NCI-H524 (cell line): ENCODE measurements around the gene PCBP3.
"Not testable (repeated sequence)": the region's sequence is repeated elsewhere in the genome, so short reads cannot be mapped to it uniquely, and the experiment has no call there.

Source experiments
- DNase-seq, 2 experiments: peaks; one replicate each; lab custom pipeline; 2025; lab: John Stamatoyannopoulos, UW

The PCBP3 gene

GRCh38 chr21:45875416-45875760 is 231.9 kb downstream of the PCBP3 start:
- no peak for DNase-seq

DNA sequence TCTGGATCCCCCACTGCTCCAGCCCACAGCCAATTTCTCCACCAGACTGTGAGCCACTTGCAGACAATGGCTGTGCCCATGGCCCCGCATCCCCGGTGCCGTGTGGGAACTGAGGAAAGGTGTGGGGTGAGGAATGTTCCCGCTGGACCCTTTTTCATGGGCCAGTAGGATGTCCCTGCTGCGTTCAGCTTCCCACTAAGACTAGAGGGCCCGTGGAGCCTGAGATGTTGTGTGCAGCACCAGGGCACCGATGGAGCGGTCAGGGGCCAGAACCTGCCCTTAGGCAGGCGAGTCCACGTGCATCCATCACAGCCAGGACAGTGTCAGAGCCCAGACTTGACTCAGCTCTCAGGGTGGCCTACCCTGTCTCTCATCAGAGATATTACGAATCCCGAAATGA is 232.4 kb downstream of the PCBP3 start:
- DNase-seq, result no peak

- peak; percentile 81 to 90 for DNase-seq
Observed at GRCh38 chr21:45876381-45877170, 233.1 kb downstream of the PCBP3 start.

DNA sequence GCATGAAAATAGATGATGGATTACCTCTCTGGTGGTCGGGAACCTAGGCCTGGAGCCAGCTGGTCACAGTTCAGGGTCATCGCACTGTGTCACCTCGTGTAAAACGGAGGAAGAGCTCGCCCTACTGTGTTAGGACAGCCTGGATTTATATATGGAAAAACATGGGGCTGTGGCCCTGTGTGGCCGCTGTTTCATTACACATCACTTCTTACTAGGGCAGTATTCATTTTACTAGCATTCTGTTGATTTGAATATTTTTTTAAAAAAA is 233.6 kb downstream of the PCBP3 start:
- DNase-seq, result no peak

DNA sequence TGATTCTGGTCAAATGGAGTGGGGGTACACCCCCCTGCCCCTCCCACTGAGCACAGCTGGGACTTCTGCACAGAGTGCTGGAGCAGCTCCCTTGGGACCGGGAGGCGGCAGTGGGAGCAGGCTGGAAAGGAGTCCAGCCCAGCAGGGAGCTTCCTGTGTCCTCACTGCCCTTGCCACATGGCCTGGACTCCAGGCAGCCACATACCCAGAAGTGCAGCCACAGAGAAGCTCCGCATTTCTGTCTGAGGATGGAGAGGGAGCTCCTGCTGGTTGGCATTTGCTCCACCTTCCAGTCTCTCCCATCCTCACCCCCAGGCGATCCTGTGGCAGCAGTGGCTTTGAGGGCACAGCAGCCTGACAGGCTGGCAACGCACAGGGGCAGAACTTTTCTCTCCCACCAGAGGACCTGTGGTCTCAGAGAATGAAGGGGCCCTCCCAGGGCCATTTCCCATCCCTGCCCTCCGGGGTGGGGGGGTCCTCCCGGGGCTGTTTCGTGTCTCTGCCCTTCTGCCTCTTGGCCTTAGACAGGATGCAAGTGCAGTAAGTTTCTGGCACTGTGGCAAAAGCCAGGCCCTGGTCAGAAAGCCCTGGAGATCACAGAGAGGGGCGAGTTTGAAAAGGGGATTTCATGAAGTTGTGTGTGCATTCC is 234.4 kb downstream of the PCBP3 start:
- DNase-seq, result peak in 1 of 2 experiments; percentile 26

DNA sequence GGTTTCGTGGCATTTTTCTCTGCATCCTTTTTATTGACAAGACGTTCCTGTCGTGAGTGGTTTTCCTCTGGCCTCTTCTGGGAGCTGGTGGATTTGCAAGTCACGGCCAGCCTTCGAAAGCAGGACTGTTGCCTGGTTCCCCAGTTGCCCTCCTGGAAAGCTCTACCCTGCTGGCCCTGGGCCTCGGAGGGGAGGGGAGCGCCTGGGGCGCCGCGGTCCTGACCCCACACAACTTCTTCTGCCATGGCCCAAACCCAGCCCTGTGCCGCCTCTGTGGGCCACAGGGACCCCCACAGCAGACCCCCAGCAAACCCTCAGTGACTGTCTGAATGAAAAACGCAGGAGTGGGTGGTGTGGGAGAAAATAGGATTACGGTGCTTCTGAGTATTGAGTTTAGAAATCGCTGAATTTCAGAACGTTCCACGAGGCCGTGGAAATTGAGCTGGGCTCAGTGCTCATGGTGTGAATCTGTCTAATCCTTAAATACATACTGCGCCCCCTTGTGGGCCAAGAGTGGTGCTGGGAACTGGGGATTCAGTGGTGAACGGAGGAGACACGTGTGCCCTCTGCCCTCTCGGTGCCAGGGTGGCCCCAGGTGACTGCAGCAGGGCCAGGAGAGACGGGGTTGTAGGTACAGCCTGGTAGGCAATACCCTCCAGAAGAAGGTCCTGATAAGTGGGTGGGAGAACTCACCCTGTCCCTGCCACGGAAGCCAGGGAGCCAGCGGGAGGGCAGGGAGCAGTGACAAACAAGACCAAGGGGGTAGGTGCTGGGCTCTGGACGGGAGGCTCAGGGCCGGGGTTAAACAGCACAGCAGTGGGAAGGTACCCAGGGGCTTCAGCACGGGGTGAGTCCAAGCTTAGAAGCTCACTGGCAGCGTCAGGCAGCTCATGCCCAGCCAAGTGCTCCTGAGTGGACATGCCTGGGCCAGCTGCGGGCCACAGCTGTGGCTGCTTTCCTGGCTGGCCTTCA is 236.9 kb downstream of the PCBP3 start:
- peak; percentile 85 to 90 for DNase-seq

- DNase-seq, result no peak
Observed at GRCh38 chr21:45882645-45883044, 239.1 kb downstream of the PCBP3 start.

GRCh38 chr21:45883090-45883489 is 239.6 kb downstream of the PCBP3 start:
- no peak for DNase-seq

DNA sequence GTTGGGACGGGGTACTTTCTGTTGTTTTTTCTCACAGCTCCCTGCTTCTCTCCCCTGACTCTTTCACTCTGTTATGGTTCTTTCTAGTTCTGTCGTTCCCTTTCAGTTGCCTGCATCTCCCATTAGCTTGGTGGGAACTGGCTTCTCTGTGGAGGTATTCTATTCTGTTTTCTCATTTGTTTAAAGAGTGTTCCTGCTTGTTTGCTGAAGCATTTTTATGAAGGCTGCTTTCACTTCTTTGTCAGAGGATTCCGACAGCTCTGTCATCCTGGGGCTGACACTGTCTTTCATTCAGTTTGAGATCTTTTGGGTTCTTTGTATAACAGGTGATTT is 242.0 kb downstream of the PCBP3 start:
- no peak for DNase-seq

DNA sequence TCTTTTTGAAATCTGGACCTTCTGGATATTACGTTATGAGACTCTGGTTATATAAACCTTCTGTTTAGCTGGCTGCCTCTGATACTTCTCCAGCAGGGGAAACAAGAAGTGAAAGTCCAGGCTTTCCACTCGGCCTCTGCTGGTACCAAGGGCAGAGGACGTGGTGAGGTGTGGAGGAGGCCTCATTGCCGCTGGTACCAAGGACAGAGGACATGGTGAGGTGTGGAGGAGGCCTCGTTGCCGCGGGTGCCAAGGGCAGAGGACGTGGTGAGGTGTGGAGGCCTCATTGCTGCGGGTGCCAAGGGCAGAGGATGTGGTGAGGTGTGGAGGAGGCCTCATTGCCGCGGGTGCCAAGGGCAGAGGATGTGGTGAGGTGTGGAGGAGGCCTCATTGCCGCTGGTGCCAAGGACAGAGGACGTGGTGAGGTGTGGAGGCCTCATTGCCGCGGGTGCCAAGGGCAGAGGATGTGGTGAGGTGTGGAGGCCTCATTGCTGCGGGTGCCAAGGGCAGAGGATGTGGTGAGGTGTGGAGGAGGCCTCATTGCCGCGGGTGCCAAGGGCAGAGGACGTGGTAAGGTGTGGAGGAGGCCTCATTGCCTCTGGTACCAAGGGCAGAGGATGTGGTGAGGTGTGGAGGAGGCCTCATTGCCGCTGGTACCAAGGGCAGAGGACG is 242.5 kb downstream of the PCBP3 start:
- DNase-seq, result not testable (repeated sequence)

DNA sequence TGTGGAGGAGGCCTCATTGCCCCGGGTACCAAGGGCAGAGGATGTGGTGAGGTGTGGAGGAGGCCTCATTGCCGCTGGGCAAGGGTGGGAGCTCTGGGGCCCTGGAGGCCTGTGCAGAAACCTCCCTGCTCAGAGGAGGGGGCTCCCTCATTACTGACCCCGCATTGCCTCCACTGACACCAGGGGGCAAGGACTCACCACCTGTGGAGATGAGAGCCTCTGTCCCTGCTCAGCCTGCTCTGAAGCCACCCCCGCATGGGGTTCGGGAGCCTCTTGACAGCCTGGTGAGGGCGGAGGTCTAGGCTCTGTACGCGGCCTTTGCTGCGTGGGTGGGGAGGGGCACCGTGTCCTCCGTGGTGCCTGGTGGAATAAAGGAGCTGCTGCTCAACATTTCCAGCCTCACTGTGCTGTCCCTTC is 243.1 kb downstream of the PCBP3 start:
- no peak for DNase-seq

GRCh38 chr21:45887120-45887611 is 243.6 kb downstream of the PCBP3 start:
- DNase-seq, result peak; percentile 19 to 76

DNA sequence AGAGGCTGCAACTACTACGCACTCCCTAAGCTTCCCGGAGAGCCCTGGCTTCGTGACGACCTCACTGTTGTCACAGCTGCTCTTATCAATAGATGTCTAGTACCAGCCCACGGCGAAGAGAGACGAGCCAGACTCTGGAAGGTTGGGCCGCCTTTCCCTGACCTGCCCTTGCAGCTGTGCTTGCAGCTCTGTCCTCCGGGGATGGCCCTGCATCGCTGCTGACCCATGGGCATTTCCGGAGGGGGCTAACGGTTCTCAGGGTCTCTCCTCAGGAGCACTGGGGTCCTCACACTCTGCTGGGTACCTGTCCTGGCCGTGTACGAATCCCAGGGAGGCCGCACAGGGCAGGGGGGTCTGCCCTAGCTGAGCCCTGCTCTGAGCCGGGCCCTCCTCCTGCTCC is 244.3 kb downstream of the PCBP3 start:
- no peak for DNase-seq

DNA sequence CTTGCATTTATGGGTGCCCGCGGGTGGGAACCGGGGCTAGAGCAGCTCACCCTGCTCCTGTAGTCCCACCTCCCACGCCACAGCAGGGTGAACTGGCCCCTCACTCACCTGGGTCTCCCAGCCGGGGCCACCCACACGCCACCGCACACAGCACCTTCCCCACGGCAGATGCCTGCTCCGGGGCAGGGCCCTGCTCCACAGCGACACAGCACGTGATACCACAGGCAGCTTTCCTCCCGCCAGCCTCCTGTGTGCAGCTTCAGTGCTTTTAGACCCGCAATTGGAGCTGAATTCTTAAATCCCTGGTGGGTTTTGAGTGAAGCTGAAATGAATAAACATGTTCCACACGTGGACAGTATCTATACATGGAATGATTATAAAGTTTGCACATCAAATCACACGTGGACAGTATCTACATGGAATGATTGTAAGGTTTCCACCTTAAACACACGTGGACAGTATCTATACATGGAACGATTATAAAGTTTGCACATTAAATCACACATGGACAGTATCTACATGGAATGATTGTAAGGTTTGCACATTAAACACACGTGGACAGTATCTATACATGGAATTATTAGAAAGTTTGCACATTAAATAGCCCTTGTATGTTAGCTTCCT is 245.0 kb downstream of the PCBP3 start:
- peak in 1 of 2 experiments; percentile 16 for DNase-seq

- DNase-seq, result peak in 1 of 2 experiments; percentile 32
Observed at GRCh38 chr21:45889256-45889655, 245.7 kb downstream of the PCBP3 start.

DNA sequence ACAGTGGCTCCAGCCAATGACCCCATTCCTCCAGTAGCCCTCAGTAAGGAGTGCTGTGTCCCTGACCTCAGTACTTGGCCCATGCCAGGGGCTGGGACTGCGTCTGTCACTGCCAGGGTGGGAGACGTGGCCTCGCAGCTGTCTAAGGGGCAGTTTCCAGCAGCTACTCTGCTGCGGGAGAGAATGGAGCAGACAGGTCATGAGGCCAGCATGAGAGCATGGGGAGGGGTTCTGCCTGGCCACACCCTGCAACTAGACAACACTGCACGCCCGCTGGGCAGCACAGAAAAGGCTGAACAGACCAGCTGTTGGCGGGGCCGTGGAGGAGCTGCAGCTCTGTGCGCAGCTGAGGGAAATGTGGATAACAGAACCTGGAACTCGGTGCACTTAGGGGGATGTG is 246.4 kb downstream of the PCBP3 start:
- DNase-seq, result peak; percentile 32 to 56

GRCh38 chr21:45891388-45892155 is 248.0 kb downstream of the PCBP3 start:
- no peak for DNase-seq

- no peak for DNase-seq
Observed at GRCh38 chr21:45892156-45892915, 248.8 kb downstream of the PCBP3 start.

DNA sequence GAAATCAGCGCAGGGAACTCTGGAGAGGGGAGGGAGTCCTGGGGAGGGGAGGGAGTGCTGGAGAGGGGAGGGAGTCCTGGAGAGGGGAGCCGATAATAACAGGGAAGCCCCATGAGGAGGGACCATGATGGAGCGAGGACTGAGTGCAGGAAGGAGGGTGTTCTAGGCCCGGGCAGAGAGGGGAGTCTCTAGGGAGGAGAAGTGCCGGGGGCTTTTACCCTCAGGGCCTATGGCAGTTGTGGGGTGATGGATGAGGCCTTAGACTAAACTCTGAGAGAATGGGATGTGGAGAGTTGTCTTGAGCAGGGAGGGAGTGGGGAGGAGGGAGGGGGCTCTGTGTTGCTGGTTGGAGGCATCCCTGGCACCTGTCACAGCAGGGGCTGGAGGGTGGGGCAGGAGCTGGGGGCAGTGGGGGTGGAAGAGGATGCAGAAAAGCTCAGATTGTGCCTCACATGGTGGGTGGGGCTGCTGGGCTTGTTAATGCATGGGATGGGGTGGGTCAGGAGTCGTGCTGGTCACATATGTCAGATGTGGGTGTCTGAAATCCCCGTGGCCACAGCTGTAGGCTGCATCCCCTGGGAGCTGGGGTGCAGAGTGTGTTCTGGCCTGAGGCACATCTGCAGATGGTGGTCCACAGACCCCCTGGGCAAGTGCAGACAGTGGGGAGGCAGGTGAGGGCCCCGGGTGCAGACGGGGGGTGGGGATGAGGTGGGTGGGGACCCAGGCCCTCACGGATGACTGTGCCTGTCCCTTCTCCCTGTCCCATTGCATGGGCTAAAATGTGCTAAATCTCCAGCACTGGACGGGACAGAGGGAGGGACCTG is 249.6 kb downstream of the PCBP3 start:
- DNase-seq, result peak in 1 of 2 experiments; percentile 60
